Fibroblast of skin of left biceps (primary cell): ENCODE results near the gene EVI5.

Experiments used
- DNase-seq, 2 experiments: peaks; one replicate each; pipeline ENCODE4 v3.0.0-alpha.2; 2013; ENCODE audit warnings: low read depth in 2 of 2

The EVI5 gene

GRCh38 chr1:92484472-92485380 is 300.2 kb downstream of the EVI5 start:
- no peak for DNase-seq

- DNase-seq, result no peak
Observed at GRCh38 chr1:92483610-92484471, 301.1 kb downstream of the EVI5 start.

GRCh38 chr1:92482665-92483609 is 302.0 kb downstream of the EVI5 start:
- no peak for DNase-seq

- DNase-seq, result no peak
Observed at GRCh38 chr1:92481971-92482664, 302.8 kb downstream of the EVI5 start.

GRCh38 chr1:92481599-92481925 is 303.3 kb downstream of the EVI5 start:
- DNase-seq, result no peak

GRCh38 chr1:92480813-92481598 is 303.9 kb downstream of the EVI5 start:
- DNase-seq, result no peak

GRCh38 chr1:92480200-92480812 is 304.6 kb downstream of the EVI5 start:
- DNase-seq, result no peak

GRCh38 chr1:92479587-92479986 is 305.3 kb downstream of the EVI5 start:
- DNase-seq, result no peak

- DNase-seq, result no peak
Observed at GRCh38 chr1:92478393-92478792, 306.5 kb downstream of the EVI5 start.

GRCh38 chr1:92476071-92476631 is 308.8 kb downstream of the EVI5 start:
- DNase-seq, result no peak

GRCh38 chr1:92475029-92475428 is 309.9 kb downstream of the EVI5 start:
- DNase-seq, result no peak

GRCh38 chr1:92473781-92474495 is 311.0 kb downstream of the EVI5 start:
- DNase-seq, result no peak

GRCh38 chr1:92470216-92470615 is 314.7 kb downstream of the EVI5 start:
- no peak for DNase-seq

GRCh38 chr1:92466683-92467352 is 318.1 kb downstream of the EVI5 start:
- no peak for DNase-seq

GRCh38 chr1:92465256-92465647 is 319.7 kb downstream of the EVI5 start:
- no peak for DNase-seq

- DNase-seq, result no peak
Observed at GRCh38 chr1:92464588-92465255, 320.2 kb downstream of the EVI5 start.

- DNase-seq, result no peak
Observed at GRCh38 chr1:92461364-92462097, 323.4 kb downstream of the EVI5 start.
